Superior temporal gyrus (tissue), 1 donor: ENCODE data around the gene ROBO2.

Experiments
- DNase-seq: peaks from one replicate; pipeline ENCODE4 v3.0.0-alpha.2; 2016; ENCODE audit errors: extremely low spot score

Gene ROBO2

GRCh38 chr3:77411334-77411733 lies 371.4 kb downstream of the ROBO2 start:
- no peak for DNase-seq

- no peak for DNase-seq
Observed at GRCh38 chr3:77412021-77412438, 372.1 kb downstream of the ROBO2 start.

- no peak for DNase-seq
Observed at GRCh38 chr3:77412584-77412983, 372.7 kb downstream of the ROBO2 start.

GRCh38 chr3:77414881-77415280 lies 375.0 kb downstream of the ROBO2 start:
- DNase-seq = no peak

- no peak for DNase-seq
Observed at GRCh38 chr3:77420336-77420735, 380.4 kb downstream of the ROBO2 start.

GRCh38 chr3:77421916-77422315 lies 382.0 kb downstream of the ROBO2 start:
- no peak for DNase-seq

GRCh38 chr3:77426531-77426930 lies 386.6 kb downstream of the ROBO2 start:
- DNase-seq = no peak

- DNase-seq = no peak
Observed at GRCh38 chr3:77427528-77427927, 387.6 kb downstream of the ROBO2 start.

GRCh38 chr3:77436908-77437307 lies 397.0 kb downstream of the ROBO2 start:
- DNase-seq = no peak

GRCh38 chr3:77446084-77446483 lies 406.2 kb downstream of the ROBO2 start:
- DNase-seq = no peak

- no peak for DNase-seq
Observed at GRCh38 chr3:77446761-77447160, 406.9 kb downstream of the ROBO2 start.

GRCh38 chr3:77449459-77450350 lies 409.8 kb downstream of the ROBO2 start:
- DNase-seq = no peak

GRCh38 chr3:77456431-77456830 lies 416.5 kb downstream of the ROBO2 start:
- peak; percentile 56 for DNase-seq

GRCh38 chr3:77456906-77457305 lies 417.0 kb downstream of the ROBO2 start:
- DNase-seq = no peak

GRCh38 chr3:77459926-77460325 lies 420.0 kb downstream of the ROBO2 start:
- DNase-seq = no peak

- no peak for DNase-seq
Observed at GRCh38 chr3:77460326-77460725, 420.4 kb downstream of the ROBO2 start.

- no peak for DNase-seq
Observed at GRCh38 chr3:77462951-77463350, 423.1 kb downstream of the ROBO2 start.

- DNase-seq = peak; percentile 25
Observed at GRCh38 chr3:77464111-77464688, 424.3 kb downstream of the ROBO2 start.

GRCh38 chr3:77466562-77467115 lies 426.7 kb downstream of the ROBO2 start:
- DNase-seq = no peak

- DNase-seq = peak; percentile 76
Observed at GRCh38 chr3:77467702-77468625, 428.1 kb downstream of the ROBO2 start.

- no peak for DNase-seq
Observed at GRCh38 chr3:77468626-77469020, 428.7 kb downstream of the ROBO2 start.

GRCh38 chr3:77475507-77475906 lies 435.6 kb downstream of the ROBO2 start:
- DNase-seq = peak; percentile 49
